Activated T-helper 2 cell treated with anti-CD3 and anti-CD28 coated beads, Interferon-gamma antibody, Interleukin-2, Interleukin-4, amounts not matched to agents 10 μg/mL and 5 μg/mL and 100 μg/mL, durations not matched to agents 14 hours and 24 hours and 36 hours (primary cell): ENCODE data around the gene ELMOD1. TPM values are rescaled to one million over a fixed set of nuclear protein-coding genes. Genes with fewer than 3 reads are reported as not detected.

Experiments
- DNase-seq: peaks from one replicate; pipeline ENCODE4 v3.0.0; 2021; ENCODE audit warnings: low spot score
- H3K27ac Mint-ChIP-seq: one replicate; pipeline ENCODE4 v1.8.0; 2021; ENCODE audit warnings: mixed read lengths
- H3K27me3 Mint-ChIP-seq: one replicate; pipeline ENCODE4 v1.8.0; 2021; ENCODE audit warnings: low read depth, mixed read lengths
- H3K36me3 Mint-ChIP-seq: one replicate; pipeline ENCODE4 v1.8.0; 2021; ENCODE audit warnings: low read depth, mixed read lengths
- H3K4me1 Mint-ChIP-seq: one replicate; pipeline ENCODE4 v1.8.0; 2021; ENCODE audit warnings: low read depth, mixed read lengths
- H3K4me3 Mint-ChIP-seq: one replicate; pipeline ENCODE4 v1.8.0; 2021; ENCODE audit warnings: low read depth, mild to moderate bottlenecking, moderate library complexity, mixed read lengths
- H3K9me3 Mint-ChIP-seq: one replicate; pipeline ENCODE4 v1.8.0; 2021; ENCODE audit warnings: mixed read lengths
- intact Hi-C: fragments of 100-400 bp; cut with micrococcal nuclease; formaldehyde crosslinking; loops from one replicate; pipeline ENCODE4 v1.15.1; 2023
- total RNA-seq: library from RNA; stranded (reverse); gene quantifications from 2 replicates; pipeline ENCODE4 v1.2.3, GENCODE V29; 2022

Gene ELMOD1
- total RNA-seq, 1 donor from 2014 or later: not detected

DNA sequence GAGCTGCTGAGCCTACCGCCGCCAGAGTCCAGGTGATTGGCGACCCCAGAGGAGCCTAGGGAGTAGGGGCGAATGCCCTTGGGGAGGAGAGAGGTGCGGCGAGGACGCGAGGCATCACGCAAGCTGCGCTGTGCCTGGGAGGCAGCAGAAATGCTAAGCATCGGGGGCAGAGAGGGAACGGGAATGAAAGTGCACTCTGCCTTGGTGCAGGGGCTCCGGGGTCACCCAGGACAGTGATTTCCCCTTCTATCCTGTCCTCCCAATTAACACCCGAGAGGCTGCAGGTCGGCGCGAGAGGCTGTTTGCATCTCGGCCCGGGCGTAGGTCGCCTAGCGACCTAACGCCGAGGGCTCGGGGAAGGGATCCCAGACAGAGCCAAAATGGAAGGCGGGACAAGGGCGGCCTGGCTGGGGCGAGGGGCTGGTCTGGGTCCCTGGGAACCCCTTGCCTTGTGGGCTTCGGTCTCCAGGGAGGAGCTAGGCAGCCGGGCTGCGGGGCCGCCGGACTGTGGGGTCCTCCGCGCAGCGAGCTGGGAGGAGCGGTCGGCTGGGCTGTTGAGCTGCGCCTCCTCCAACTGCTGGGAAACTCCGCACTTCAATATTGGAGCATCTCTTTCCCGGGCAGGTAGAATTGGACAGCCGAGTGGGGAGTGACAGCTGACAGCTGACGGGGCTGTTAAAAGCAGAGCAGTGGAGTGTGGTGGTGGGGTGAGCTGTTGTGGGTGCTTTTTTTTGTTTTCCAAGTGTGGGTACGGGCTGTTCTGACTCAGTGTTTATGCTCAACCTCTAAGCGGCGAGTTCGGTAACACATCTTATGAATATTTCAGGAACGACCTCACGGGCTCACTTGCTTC, 657 bp downstream of the ELMOD1 start:
- Mint-ChIP-seq H3K36me3 (no peaks in the 10 kb centered on the region), H3K9me3 (no peaks in the 10 kb centered on the region), H3K4me1 (peaks cover 14% of the 10 kb centered on the region), H3K27ac (no peak overlapping the region), H3K27me3 (peaks cover 82% of the 10 kb centered on the region), H3K4me3 (peak overlapping the region; percentile 76)
- intact Hi-C loops: loop anchor here (2.0 kb wide), 1 partner anchor 27 kb away; the partner anchor contains the start of gene ALKBH8
- peak; percentile 12 for DNase-seq

DNA sequence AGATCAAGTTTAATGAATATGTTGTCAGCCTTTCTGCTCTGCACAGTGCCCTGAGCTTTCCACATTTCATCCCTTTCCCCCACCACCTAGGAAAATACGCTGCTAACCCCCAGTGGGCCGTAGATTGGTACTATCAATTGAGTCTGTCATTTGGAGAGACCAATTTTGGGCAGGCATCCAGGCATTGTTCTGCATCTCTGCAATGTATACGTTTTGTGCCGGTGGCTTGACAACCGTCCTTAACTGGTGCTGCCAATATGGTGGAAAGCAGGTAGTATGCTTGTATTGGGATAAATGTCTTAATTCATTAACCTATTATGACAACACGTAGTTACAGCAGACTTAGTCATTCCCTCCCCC, 1.3 kb downstream of the ELMOD1 start:
- Mint-ChIP-seq H3K27me3 (peaks cover 82% of the 10 kb centered on the region), H3K4me1 (peaks cover 14% of the 10 kb centered on the region), H3K36me3 (no peaks in the 10 kb centered on the region), H3K27ac (no peak overlapping the region), H3K9me3 (no peaks in the 10 kb centered on the region), H3K4me3 (peak overlapping the region; percentile 76)
- intact Hi-C loops: no loop called here
- DNase-seq: no peak

DNA sequence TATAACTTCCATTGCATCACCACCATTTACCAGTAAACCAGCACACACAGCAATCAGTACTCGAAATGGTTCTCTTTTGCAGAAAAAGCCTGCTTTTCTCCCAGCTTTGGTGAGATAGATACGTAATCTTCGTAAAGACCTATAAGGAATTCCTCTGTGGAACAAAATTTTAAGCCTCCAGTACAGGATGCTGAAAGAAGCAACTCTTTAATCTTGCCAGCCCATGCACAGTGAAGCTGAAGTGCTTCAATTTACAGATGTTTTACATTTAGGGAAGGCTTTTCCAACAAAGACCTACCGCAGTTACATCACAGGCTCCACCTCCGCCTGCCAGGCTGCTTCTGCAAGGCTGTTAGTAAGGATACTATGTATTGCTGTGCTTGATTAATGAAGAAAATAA, 1.9 kb downstream of the ELMOD1 start:
- intact Hi-C loops: no loop called here
- H3K4me3 Mint-ChIP-seq: no peak overlapping the region
- H3K36me3 Mint-ChIP-seq: no peaks in the 10 kb centered on the region
- no peak for DNase-seq
- H3K27me3 Mint-ChIP-seq: peaks cover 82% of the 10 kb centered on the region
- no peak overlapping the region for H3K27ac Mint-ChIP-seq
- H3K9me3 Mint-ChIP-seq: no peaks in the 10 kb centered on the region
- peaks cover 14% of the 10 kb centered on the region for H3K4me1 Mint-ChIP-seq

DNA sequence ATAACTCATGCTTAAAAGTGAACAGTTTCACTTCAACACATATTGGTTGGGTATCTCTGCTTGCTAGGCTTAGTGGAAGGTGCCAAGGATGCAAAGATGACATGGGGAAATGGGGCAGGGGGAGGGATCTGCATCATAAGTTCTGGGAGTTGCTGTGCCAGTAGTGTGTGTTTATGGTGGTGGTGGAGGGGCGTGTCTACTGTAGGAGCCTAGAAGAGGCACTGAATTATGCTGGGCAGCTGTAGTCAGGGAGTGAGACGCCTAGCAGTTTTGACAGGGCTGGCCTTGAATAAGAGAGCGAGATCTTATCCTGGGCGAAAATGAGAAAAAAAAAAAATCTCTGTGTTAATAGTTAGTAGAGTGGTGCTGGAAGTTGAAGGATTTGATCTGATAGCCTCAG, 3.0 kb downstream of the ELMOD1 start:
- intact Hi-C loops: no loop called here
- no peak for DNase-seq
- Mint-ChIP-seq H3K4me3 (no peak overlapping the region), H3K27me3 (peaks cover 77% of the 10 kb centered on the region), H3K27ac (no peak overlapping the region), H3K36me3 (no peaks in the 10 kb centered on the region), H3K9me3 (no peaks in the 10 kb centered on the region), H3K4me1 (peaks cover 14% of the 10 kb centered on the region)

DNA sequence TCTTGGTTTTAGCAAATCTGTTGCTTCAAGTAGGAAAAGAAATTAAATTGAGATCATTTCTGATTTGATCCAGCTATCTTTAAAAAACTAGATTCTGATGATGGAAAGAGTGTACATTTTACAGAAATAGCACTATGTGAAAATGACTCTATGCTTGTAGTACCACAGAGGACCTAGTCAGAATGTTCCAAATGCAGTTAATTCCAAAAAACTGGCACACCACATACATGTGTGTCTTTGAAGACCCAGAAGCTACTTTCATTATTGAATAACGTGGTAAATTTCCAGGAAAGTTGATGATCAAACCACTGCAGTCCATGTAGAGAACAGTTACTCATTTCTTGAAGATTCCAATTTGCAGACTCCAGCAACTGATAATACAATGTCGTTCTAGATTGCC, 3.8 kb downstream of the ELMOD1 start:
- Mint-ChIP-seq H3K36me3 (no peaks in the 10 kb centered on the region), H3K4me1 (peaks cover 14% of the 10 kb centered on the region), H3K4me3 (no peak overlapping the region), H3K9me3 (no peaks in the 10 kb centered on the region), H3K27ac (no peak overlapping the region), H3K27me3 (peaks cover 69% of the 10 kb centered on the region)
- intact Hi-C loops: no loop called here
- DNase-seq: no peak

DNA sequence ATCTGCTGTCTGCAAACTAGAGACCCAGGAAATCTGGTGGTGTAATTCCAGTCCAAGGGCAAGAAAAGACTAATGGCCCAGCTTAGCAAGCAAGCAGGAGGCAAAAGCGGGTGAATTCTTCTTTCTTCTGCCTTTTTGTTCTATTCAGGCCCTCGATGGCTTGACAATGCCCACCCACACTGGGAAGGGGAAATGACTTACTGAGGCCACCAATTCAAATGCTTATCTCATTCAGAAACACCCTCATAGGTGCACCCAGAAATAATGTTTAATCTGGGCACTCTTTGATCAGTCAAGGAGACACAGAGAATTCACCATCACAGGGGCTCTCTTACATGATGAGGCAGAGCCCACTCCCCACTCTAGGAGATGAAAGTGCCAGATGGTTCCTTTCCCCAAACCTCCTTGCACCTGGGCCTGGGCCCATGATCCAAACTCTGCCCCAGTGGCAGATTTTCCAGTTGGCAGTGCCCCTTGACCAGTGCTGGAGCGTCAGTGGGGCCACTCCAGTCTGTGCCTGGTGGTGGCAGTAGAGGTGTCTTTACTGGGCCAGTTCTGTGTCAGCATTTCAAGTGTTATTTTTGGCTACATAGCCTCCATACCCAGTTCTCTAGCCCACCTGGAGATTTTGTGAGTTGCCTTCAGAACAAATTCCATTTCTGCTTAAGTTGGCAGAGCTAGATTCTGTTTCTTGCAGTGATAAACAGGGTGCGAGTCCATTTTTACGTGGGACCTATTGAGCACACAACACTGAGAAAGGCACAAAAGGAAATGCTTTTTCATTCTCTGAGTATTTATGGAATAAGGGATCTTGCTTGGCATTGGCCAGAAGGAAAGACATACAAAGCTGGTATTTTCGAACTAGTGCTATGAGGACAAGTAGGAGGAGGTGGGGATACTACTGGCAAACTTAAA, 7.5 kb downstream of the ELMOD1 start:
- no peak overlapping the region for H3K27ac Mint-ChIP-seq
- no peaks in the 10 kb centered on the region for H3K9me3 Mint-ChIP-seq
- H3K27me3 Mint-ChIP-seq: peaks cover 60% of the 10 kb centered on the region
- H3K4me3 Mint-ChIP-seq: no peak overlapping the region
- no peak for DNase-seq
- no peaks in the 10 kb centered on the region for H3K4me1 Mint-ChIP-seq
- H3K36me3 Mint-ChIP-seq: no peaks in the 10 kb centered on the region
- intact Hi-C loops: no loop called here

DNA sequence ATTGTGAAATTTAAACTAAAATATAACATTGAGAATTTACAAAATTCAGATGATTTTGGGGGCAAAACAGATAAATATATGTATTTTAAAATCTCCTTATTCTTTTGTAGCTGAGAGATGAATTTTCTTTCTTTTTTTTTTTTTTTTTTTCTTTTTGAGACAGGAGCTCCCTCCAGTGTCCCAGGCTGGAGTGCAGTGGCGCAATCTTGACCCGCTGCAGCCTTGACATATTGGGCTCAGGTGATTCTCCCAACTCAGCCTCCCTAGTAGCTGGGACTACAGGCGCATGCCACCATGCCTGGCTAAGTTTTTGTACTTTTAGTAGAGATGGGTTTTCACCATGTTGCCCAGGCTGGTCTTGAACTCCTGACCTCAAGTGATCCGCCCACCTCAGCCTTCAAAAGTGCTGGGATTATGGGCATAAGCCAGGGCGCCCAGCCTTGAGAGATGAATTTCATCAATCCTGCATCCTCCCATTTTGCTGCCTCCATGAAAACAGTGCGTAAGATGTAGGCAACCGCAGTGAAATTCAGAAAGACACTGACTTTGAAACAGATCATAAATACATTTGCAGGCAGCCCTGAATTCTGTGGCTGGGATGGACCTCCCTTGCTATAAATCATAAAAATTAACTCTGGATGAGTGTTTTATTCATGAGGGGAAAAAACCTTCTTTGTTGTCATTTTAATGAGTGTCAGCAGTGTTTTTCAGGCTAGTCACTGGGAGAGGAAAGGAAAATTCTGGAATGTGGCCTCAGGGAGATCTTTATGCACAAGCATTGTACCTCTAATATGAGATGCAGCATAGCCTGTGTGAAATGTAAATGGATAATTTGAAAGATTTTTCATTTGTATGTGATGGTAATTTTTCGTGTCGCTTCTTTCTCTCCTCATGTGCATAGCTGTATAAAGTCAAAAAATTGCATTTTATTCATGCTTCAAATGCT, 14.4 kb downstream of the ELMOD1 start:
- Mint-ChIP-seq H3K4me3 (no peak overlapping the region), H3K27ac (no peak overlapping the region), H3K27me3 (peaks cover 38% of the 10 kb centered on the region), H3K36me3 (no peaks in the 10 kb centered on the region), H3K9me3 (no peaks in the 10 kb centered on the region), H3K4me1 (no peaks in the 10 kb centered on the region)
- no peak for DNase-seq
- intact Hi-C loops: no loop called here

DNA sequence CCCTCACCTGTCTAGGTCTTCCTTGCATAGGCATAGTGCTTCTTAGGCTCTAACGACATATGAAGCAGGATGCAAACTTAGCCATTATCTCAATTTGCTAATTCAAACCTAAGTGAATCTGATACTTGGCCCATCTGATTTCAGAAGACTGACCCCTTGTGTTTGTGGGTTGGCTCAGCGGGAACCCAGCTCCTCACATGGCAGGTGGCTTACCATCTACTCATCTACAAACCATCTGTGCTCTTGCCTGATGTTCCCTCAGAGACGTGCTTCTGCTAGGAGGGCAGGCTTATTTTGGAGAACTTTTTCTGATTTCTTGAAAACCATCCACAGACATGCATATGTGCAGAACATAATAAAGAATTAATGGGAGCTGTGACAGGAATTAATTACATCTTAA, 15.2 kb downstream of the ELMOD1 start:
- Mint-ChIP-seq H3K4me1 (no peaks in the 10 kb centered on the region), H3K27me3 (peaks cover 36% of the 10 kb centered on the region), H3K36me3 (no peaks in the 10 kb centered on the region), H3K27ac (no peak overlapping the region), H3K9me3 (no peaks in the 10 kb centered on the region), H3K4me3 (no peak overlapping the region)
- intact Hi-C loops: no loop called here
- no peak for DNase-seq

DNA sequence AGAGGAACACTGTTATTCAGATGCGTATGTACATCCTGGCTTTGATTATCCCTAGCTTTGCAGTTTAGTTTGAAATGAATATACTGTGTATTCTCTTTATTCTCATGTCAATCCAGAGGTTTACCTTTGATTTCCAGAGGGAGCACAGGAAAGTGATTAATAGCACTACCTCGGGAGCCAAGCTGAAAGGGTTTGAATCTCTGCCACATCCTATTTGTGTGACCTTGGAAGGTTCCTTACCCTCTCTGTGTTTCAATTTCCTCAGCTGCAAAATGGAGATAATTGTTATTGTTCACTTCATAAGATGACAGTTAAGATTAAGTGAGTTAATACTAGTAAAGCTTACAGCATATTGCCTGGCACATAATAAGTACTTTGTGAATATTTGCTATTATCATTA, 17.9 kb downstream of the ELMOD1 start:
- no peaks in the 10 kb centered on the region for H3K9me3 Mint-ChIP-seq
- no peak overlapping the region for H3K27ac Mint-ChIP-seq
- no peak overlapping the region for H3K4me3 Mint-ChIP-seq
- intact Hi-C loops: no loop called here
- DNase-seq: no peak
- H3K36me3 Mint-ChIP-seq: no peaks in the 10 kb centered on the region
- no peaks in the 10 kb centered on the region for H3K4me1 Mint-ChIP-seq
- peaks cover 21% of the 10 kb centered on the region for H3K27me3 Mint-ChIP-seq

DNA sequence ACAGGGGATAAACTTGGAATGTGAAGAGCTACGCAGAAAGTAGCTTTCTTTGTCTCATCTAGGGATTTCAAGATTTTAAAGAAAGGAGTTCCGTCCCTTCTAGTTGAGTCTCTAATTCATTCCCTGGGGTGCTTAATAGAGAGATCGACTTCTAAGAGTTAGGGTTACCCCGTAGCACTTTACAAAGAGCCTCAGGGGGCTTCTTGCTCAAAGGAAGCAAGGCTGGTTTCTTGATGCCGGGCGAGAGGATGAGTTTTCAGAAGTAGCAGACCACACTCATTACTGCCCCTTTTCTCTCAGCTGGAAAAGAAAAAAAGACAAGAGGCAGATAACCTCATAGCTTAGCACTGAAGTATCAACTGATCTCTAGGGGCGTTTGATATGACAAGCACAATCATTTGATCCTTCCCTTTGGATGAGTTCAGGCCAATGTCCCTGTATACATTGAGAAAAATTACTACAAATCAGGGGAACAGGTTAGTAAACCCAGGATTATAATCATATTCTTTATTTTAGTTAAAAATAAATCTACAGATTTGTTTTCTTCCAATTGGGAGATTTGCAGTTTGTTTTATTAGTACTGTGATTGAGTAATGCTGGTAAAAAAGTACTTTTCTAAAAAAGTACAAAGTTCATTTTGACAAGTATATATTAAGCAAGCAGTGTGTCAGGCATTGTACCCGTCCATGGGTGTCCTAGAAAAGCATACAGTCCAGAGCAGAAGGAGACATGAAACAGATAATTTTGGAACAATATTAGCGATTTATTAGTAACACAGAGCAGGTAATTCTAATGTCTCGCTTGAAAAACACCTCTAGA, 18.7 kb downstream of the ELMOD1 start:
- no peak for DNase-seq
- Mint-ChIP-seq H3K4me1 (no peaks in the 10 kb centered on the region), H3K36me3 (no peaks in the 10 kb centered on the region), H3K27me3 (peaks cover 15% of the 10 kb centered on the region), H3K4me3 (no peak overlapping the region), H3K9me3 (no peaks in the 10 kb centered on the region), H3K27ac (no peak overlapping the region)
- intact Hi-C loops: no loop called here

DNA sequence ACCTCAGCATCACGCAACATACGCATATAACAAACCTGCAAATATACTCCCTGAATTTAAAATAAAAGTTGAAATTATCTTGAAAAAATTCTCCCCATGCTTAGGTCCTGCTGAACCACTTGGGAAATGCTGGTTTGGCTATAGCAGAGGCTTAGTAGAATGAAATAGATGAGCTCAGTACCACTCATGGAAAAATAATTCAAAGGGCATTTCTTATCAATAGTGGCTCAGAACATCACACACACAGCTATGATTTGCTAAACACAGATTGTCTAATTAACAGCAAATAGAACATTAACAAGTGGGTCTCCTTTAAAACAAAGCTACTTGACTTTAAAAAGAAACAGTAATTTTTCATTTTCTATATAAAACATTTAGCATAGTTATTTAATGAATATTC, 21.5 kb downstream of the ELMOD1 start:
- H3K27me3 Mint-ChIP-seq: peaks cover 13% of the 10 kb centered on the region
- no peaks in the 10 kb centered on the region for H3K4me1 Mint-ChIP-seq
- H3K4me3 Mint-ChIP-seq: no peak overlapping the region
- no peak for DNase-seq
- no peaks in the 10 kb centered on the region for H3K36me3 Mint-ChIP-seq
- H3K9me3 Mint-ChIP-seq: no peaks in the 10 kb centered on the region
- no peak overlapping the region for H3K27ac Mint-ChIP-seq
- intact Hi-C loops: no loop called here

DNA sequence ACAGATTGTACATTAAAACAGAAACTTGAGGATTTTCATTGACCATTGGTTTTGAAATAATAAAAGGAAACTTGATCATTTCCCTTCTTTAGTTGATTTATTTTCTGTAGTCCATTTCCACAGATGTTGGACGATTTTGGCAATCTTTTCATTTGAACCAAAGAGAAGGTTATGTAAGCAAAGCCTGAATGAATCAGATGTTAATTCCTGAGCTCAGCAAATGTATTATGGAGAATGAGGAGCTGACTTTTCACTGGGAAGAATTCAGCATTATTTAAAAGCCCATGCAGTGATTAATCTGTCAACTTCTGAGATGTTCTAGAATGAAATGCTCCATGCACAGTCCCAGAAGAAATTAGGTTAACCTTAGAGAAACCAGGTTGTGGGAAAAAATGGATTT, 29.0 kb downstream of the ELMOD1 start:
- H3K27me3 Mint-ChIP-seq: peaks cover 15% of the 10 kb centered on the region
- H3K36me3 Mint-ChIP-seq: no peaks in the 10 kb centered on the region
- H3K9me3 Mint-ChIP-seq: no peaks in the 10 kb centered on the region
- H3K4me3 Mint-ChIP-seq: no peak overlapping the region
- intact Hi-C loops: no loop called here
- H3K27ac Mint-ChIP-seq: no peak overlapping the region
- no peak for DNase-seq
- peaks cover 3% of the 10 kb centered on the region for H3K4me1 Mint-ChIP-seq
